ENCODE measurements around the gene TAS1R2. TPM values are rescaled to one million over a fixed set of nuclear protein-coding genes. Genes with fewer than 3 reads are reported as not detected.

TAS1R2 gene
- total and polyA plus RNA-seq, 9 of the 15 experiments (the other 6 are each of a cell fraction or from before 2014, with no cell fraction given): not detected

- TF ChIP-seq RREB1 (CRISPR knock-in tag; IDR thresholded peaks at IDR 0.05) (no peak), ZNF24 (IDR thresholded peaks at IDR 0.05) (0 out of 2 replicates have a peak, but pooled peaks have one; percentile 18), PKNOX1 (IDR thresholded peaks at IDR 0.05) (no peak), MLLT1 (IDR thresholded peaks at IDR 0.05) (no peak), RAD21 (CRISPR knock-in tag; conservative IDR thresholded peaks at IDR 0.05 in 1 of 2, IDR thresholded peaks at IDR 0.05 in 1 of 2) (peak in 1 of 2 experiments; percentile 17; a peak in 1 of 4 replicates), KDM1A (IDR thresholded peaks at IDR 0.05) (peak; percentile 29 to 66; a peak in 3 of 4 replicates), ADNP (tag; IDR thresholded peaks at IDR 0.05) (0 out of 2 replicates have a peak, but pooled peaks have one; percentile 21), ZNF699 (CRISPR knock-in tag; IDR thresholded peaks at IDR 0.05; ENCODE audit: insufficient replicate concordance) (no peak), DDX20 (tag; IDR thresholded peaks at IDR 0.05; ENCODE audit: low read depth) (no peak), TRIM24 (IDR thresholded peaks at IDR 0.05) (0 out of 4 replicates have a peak, but pooled peaks of 1 of the 2 experiments have one; percentile 31), ZFP91 (CRISPR knock-in tag; IDR thresholded peaks at IDR 0.05) (no peak)
Observed at GRCh38 chr1:18805925-18806849, 53.3 kb downstream of the TAS1R2 start (continued).
